ENCODE data around the gene CLK4.

CLK4 gene

GRCh38 chr5:178577944-178578343, 48.9 kb downstream of the CLK4 start:
- H3K4me3 ChIP-seq (ENCODE audit: low read depth, low read length, poor library complexity, severe bottlenecking), result no peak overlapping the region
- no peaks in the 10 kb centered on the region for H4K20me1 ChIP-seq (ENCODE audit: insufficient read depth, low read length)
- H3K79me2 ChIP-seq (ENCODE audit: insufficient read depth, low read length), result no peaks in the 10 kb centered on the region
- no peak overlapping the region for H3K4me2 ChIP-seq (ENCODE audit: low read length)
- H2AFZ ChIP-seq (ENCODE audit: low read length), result no peak overlapping the region
- no peak overlapping the region for H3K9ac ChIP-seq (ENCODE audit: low read length)
- no peaks in the 10 kb centered on the region for H3K27me3 ChIP-seq (ENCODE audit: insufficient read depth, low read length)
- no peaks in the 10 kb centered on the region for H3K9me2 ChIP-seq (ENCODE audit: low read depth, low read length)
- H3K4me1 ChIP-seq (ENCODE audit: insufficient read depth, low read length, severe bottlenecking), result no peaks in the 10 kb centered on the region
- no peak overlapping the region for H3K27ac ChIP-seq (ENCODE audit: low read depth, low read length, poor library complexity, severe bottlenecking)
- no peaks in the 10 kb centered on the region for H3F3A ChIP-seq (ENCODE audit: insufficient read depth, low read length)
- TF ChIP-seq EZH2 (IDR thresholded peaks at IDR 0.05; ENCODE audit: borderline replicate concordance, low read length) (no peak), CTCF (IDR thresholded peaks at IDR 0.05; ENCODE audit: low read length) (no peak)
- no peaks in the 10 kb centered on the region for H3K36me3 ChIP-seq (ENCODE audit: insufficient read depth, low read length)
- no peaks in the 10 kb centered on the region for H3K9me3 ChIP-seq (ENCODE audit: low read length)

GRCh38 chr5:178577376-178577839, 49.4 kb downstream of the CLK4 start:
- Histone ChIP-seq H3K79me2 (ENCODE audit: insufficient read depth, low read length) (no peaks in the 10 kb centered on the region), H2AFZ (ENCODE audit: low read length) (no peak overlapping the region), H3F3A (ENCODE audit: insufficient read depth, low read length) (no peaks in the 10 kb centered on the region), H3K4me1 (ENCODE audit: insufficient read depth, low read length, severe bottlenecking) (no peaks in the 10 kb centered on the region), H3K36me3 (ENCODE audit: insufficient read depth, low read length) (no peaks in the 10 kb centered on the region; the same call in 1 of the 2 replicates), H3K9me3 (ENCODE audit: low read length) (no peaks in the 10 kb centered on the region; the same call in 1 of the 2 replicates), H3K9me2 (ENCODE audit: low read depth, low read length) (no peaks in the 10 kb centered on the region), H3K4me3 (ENCODE audit: low read depth, low read length, poor library complexity, severe bottlenecking) (no peak overlapping the region), H3K9ac (ENCODE audit: low read length) (no peak overlapping the region), H4K20me1 (ENCODE audit: insufficient read depth, low read length) (no peaks in the 10 kb centered on the region), H3K27ac (ENCODE audit: low read depth, low read length, poor library complexity, severe bottlenecking) (no peak overlapping the region), H3K4me2 (ENCODE audit: low read length) (no peak overlapping the region), H3K27me3 (ENCODE audit: insufficient read depth, low read length) (no peaks in the 10 kb centered on the region)
- TF ChIP-seq CTCF (IDR thresholded peaks at IDR 0.05; ENCODE audit: low read length) (no peak), EZH2 (IDR thresholded peaks at IDR 0.05; ENCODE audit: borderline replicate concordance, low read length) (no peak)

- Histone ChIP-seq H3K4me2 (ENCODE audit: low read length) (no peak overlapping the region), H3K27ac (ENCODE audit: low read depth, low read length, poor library complexity, severe bottlenecking) (no peak overlapping the region), H3F3A (ENCODE audit: insufficient read depth, low read length) (no peaks in the 10 kb centered on the region), H3K9me2 (ENCODE audit: low read depth, low read length) (no peaks in the 10 kb centered on the region), H3K36me3 (ENCODE audit: insufficient read depth, low read length) (no peaks in the 10 kb centered on the region; the same call in 1 of the 2 replicates), H4K20me1 (ENCODE audit: insufficient read depth, low read length) (no peaks in the 10 kb centered on the region), H3K4me1 (ENCODE audit: insufficient read depth, low read length, severe bottlenecking) (no peaks in the 10 kb centered on the region), H3K9ac (ENCODE audit: low read length) (no peak overlapping the region), H3K4me3 (ENCODE audit: low read depth, low read length, poor library complexity, severe bottlenecking) (no peak overlapping the region), H3K27me3 (ENCODE audit: insufficient read depth, low read length) (no peaks in the 10 kb centered on the region), H2AFZ (ENCODE audit: low read length) (no peak overlapping the region), H3K9me3 (ENCODE audit: low read length) (no peaks in the 10 kb centered on the region; the same call in 1 of the 2 replicates), H3K79me2 (ENCODE audit: insufficient read depth, low read length) (no peaks in the 10 kb centered on the region)
- TF ChIP-seq CTCF (IDR thresholded peaks at IDR 0.05; ENCODE audit: low read length) (no peak), EZH2 (IDR thresholded peaks at IDR 0.05; ENCODE audit: borderline replicate concordance, low read length) (no peak)
These were observed 50.1 kb downstream of the CLK4 start for GRCh38 chr5:178576591-178577351.
